GM23338 (cell line): ENCODE measurements around the gene SDR42E1. TPM values are rescaled to one million over a fixed set of nuclear protein-coding genes. Genes with fewer than 3 reads are reported as not detected.

ENCODE experiments used
- ATAC-seq: fragments of 200-7000 bp; cut with Tn5 transposase; 3 replicates; pipeline ENCODE4 v1.9.1; 2020
- DNase-seq: peaks from one replicate; pipeline ENCODE4 v3.0.0-alpha.2; 2015; ENCODE audit warnings: low spot score
- H2AFZ ChIP-seq: fragments of 200-600 bp; sonication (generic); 2 replicates; pipeline ENCODE4 v1.8.0; 2016; ENCODE audit warnings: antibody characterized with exemption, mild to moderate bottlenecking, moderate library complexity
- H3F3A ChIP-seq: fragments of 200-600 bp; sonication (generic); replicated peaks from 2 replicates; pipeline ENCODE4 v1.8.0; 2017; ENCODE audit warnings: antibody characterized with exemption, mixed run types, low read depth
- H3K27ac ChIP-seq: fragments of 200-600 bp; sonication (generic); 2 replicates; pipeline ENCODE4 v1.6.1; 2016; ENCODE audit warnings: low read depth
- H3K27me3 ChIP-seq: fragments of 200-600 bp; sonication (generic); 2 replicates; pipeline ENCODE4 v1.8.0; 2016; ENCODE audit warnings: mild to moderate bottlenecking, mixed run types, moderate library complexity; ENCODE audit not compliant: insufficient read depth
- H3K36me3 ChIP-seq: fragments of 200-600 bp; sonication (generic); 2 replicates; pipeline ENCODE4 v1.8.0; 2016; ENCODE audit warnings: mild to moderate bottlenecking; ENCODE audit not compliant: insufficient read depth
- H3K4me1 ChIP-seq: fragments of 200-600 bp; sonication (generic); 2 replicates; pipeline ENCODE4 v1.8.0; 2016; ENCODE audit warnings: mild to moderate bottlenecking, moderate library complexity; ENCODE audit not compliant: insufficient read depth
- H3K4me2 ChIP-seq: fragments of 200-600 bp; sonication (generic); 2 replicates; pipeline ENCODE4 v1.7.1; 2017; ENCODE audit warnings: mixed run types
- H3K4me3 ChIP-seq: fragments of 200-600 bp; sonication (generic); 2 replicates; pipeline ENCODE4 v1.6.1; 2016; ENCODE audit warnings: mixed run types
- H3K79me2 ChIP-seq: fragments of 200-600 bp; sonication (generic); replicated peaks from 2 replicates; pipeline ENCODE4 v1.8.0; 2017; ENCODE audit warnings: mild to moderate bottlenecking; ENCODE audit not compliant: insufficient read depth
- H3K9me2 ChIP-seq: fragments of 200-600 bp; sonication (generic); 2 replicates; pipeline ENCODE4 v1.8.0; 2017; ENCODE audit not compliant: insufficient read depth
- H4K20me1 ChIP-seq: fragments of 200-600 bp; sonication (generic); replicated peaks from 2 replicates; pipeline ENCODE4 v1.8.0; 2017; ENCODE audit warnings: mild to moderate bottlenecking; ENCODE audit not compliant: insufficient read depth
- H3K27ac Mint-ChIP-seq: 2 replicates; pipeline ENCODE4 v1.8.0; 2020; ENCODE audit warnings: inconsistent platforms, mild to moderate bottlenecking, moderate library complexity, mixed read lengths
- H3K27me3 Mint-ChIP-seq: 3 replicates; pipeline ENCODE4 v1.8.0; 2022; ENCODE audit warnings: low read depth, mild to moderate bottlenecking, moderate library complexity, mixed read lengths, inconsistent platforms; ENCODE audit not compliant: insufficient read depth, poor library complexity
- H3K36me3 Mint-ChIP-seq: 3 replicates; pipeline ENCODE4 v1.8.0; 2021; ENCODE audit warnings: low read depth, mild to moderate bottlenecking, inconsistent platforms, moderate library complexity, mixed read lengths
- H3K4me1 Mint-ChIP-seq: 3 replicates; pipeline ENCODE4 v1.8.0; 2020; ENCODE audit warnings: mild to moderate bottlenecking, inconsistent platforms, mixed read lengths
- H3K4me3 Mint-ChIP-seq: 3 replicates; pipeline ENCODE4 v1.8.0; 2021; ENCODE audit warnings: moderate library complexity, mild to moderate bottlenecking, inconsistent platforms, mixed read lengths
- H3K9me3 Mint-ChIP-seq: 3 replicates; pipeline ENCODE4 v1.8.0; 2020; ENCODE audit warnings: moderate library complexity, mild to moderate bottlenecking, inconsistent platforms, mixed read lengths
- CTCF ChIP-seq, 2 experiments: fragments of 200-600 bp in 1 of 2; sonication (generic) in 1 of 2; conservative IDR thresholded peaks; 2 replicates each; pipeline versions ENCODE4 v1.5.1 to v1.6.1; 2016 to 2017; ENCODE audit warnings: antibody characterized with exemption in 2 of 2, low read depth in 2 of 2, mild to moderate bottlenecking in 2 of 2, moderate library complexity in 1 of 2
- ETS1 ChIP-seq: IDR thresholded peaks from 2 replicates; pipeline ENCODE4 v1.6.1; 2016; ENCODE audit warnings: antibody characterized with exemption
- EZH2 ChIP-seq: fragments of 200-600 bp; sonication (generic); IDR thresholded peaks from one replicate; pipeline ENCODE4 v1.8.0; 2017; ENCODE audit warnings: antibody characterized with exemption, mild to moderate bottlenecking, low read depth; ENCODE audit not compliant: unreplicated experiment
- EZH2phosphoT487 ChIP-seq: fragments of 200-600 bp; sonication (generic); IDR thresholded peaks from one replicate; pipeline ENCODE4 v1.8.1; 2018; ENCODE audit warnings: antibody characterized with exemption; ENCODE audit not compliant: unreplicated experiment
- JUNB ChIP-seq: IDR thresholded peaks from one replicate; pipeline ENCODE4 v1.6.1; 2016; ENCODE audit warnings: antibody characterized with exemption; ENCODE audit not compliant: unreplicated experiment
- NANOG ChIP-seq: IDR thresholded peaks from 2 replicates; pipeline ENCODE4 v1.6.1; 2016; ENCODE audit warnings: antibody characterized with exemption, borderline replicate concordance
- POLR2AphosphoS5 ChIP-seq: IDR thresholded peaks from 2 replicates; pipeline ENCODE4 v1.6.1; 2016; ENCODE audit warnings: antibody characterized with exemption, low read depth
- REST ChIP-seq: IDR thresholded peaks from one replicate; pipeline ENCODE4 v1.6.1; 2018; ENCODE audit warnings: antibody characterized with exemption; ENCODE audit not compliant: unreplicated experiment
- STAT1 ChIP-seq: IDR thresholded peaks from one replicate; pipeline ENCODE4 v1.6.1; 2016; ENCODE audit warnings: antibody characterized with exemption; ENCODE audit not compliant: unreplicated experiment
- ZNF114 ChIP-seq: fragments of 250-450 bp; sonication (Bioruptor Pico); IDR thresholded peaks from 2 replicates; pipeline ENCODE4 v1.5.0; 2020; ENCODE audit warnings: mild to moderate bottlenecking, moderate library complexity
- polyA plus RNA-seq: library from polyadenylated mRNA; unstranded; fragments of >200 nt; fragmentation: Nextera tagmentation; extraction: Ambion mirVana; gene quantifications from 2 replicates; pipeline ENCODE4 v1.2.1, GENCODE V29; 2016
- total RNA-seq: library from RNA; depleted of rRNA; stranded (reverse); fragments of >200 nt; shearing (Covaris generic); gene quantifications from 2 replicates; pipeline ENCODE4 v1.2.3, GENCODE V29; 2014

Gene SDR42E1
- total and polyA plus RNA-seq, 2 experiments from 2014 or later = 0.03 TPM; not detected in 1

- TF ChIP-seq ZNF114 (CRISPR knock-in tag) (no peak), POLR2AphosphoS5 (no peak), STAT1 (no peak), JUNB (no peak), NANOG (no peak), EZH2phosphoT487 (no peak), REST (no peak), CTCF (conservative IDR thresholded peaks at IDR 0.05; ENCODE audit: low read depth in 2 of 2) (no peak), ETS1 (no peak)
Observed at GRCh38 chr16:82055728-82056549, 44.7 kb upstream of the SDR42E1 start (continued).

GRCh38 chr16:82055117-82055516 is 43.8 kb upstream of the SDR42E1 start:
- Histone ChIP-seq H3K4me1 (no peaks in the 10 kb centered on the region), H3K4me2 (no peak overlapping the region), H3K27me3 (no peaks in the 10 kb centered on the region), H3K4me3 (no peak overlapping the region), H3K9me2 (0 out of 2 replicates have a peak, but pooled peaks cover 7% of the 10 kb centered on the region), H4K20me1 (no peaks in the 10 kb centered on the region), H2AFZ (no peak overlapping the region), H3K27ac (no peak overlapping the region), H3K79me2 (no peaks in the 10 kb centered on the region), H3K36me3 (no peaks in the 10 kb centered on the region), H3F3A (no peaks in the 10 kb centered on the region)
- H3K9me3 Mint-ChIP-seq = no peaks in the 10 kb centered on the region; the same call in 2 of the 3 replicates
- no peaks in the 10 kb centered on the region for H3K4me1 Mint-ChIP-seq
- no peak overlapping the region for H3K27ac Mint-ChIP-seq
- peaks cover 3% of the 10 kb centered on the region for H3K27me3 Mint-ChIP-seq
- no peak overlapping the region for H3K4me3 Mint-ChIP-seq
- DNase-seq (no peak), ATAC-seq (no peak)
- no peaks in the 10 kb centered on the region for H3K36me3 Mint-ChIP-seq
- TF ChIP-seq CTCF (conservative IDR thresholded peaks at IDR 0.05; ENCODE audit: low read depth in 2 of 2) (no peak), REST (no peak), ETS1 (no peak), EZH2 (no peak), JUNB (no peak), POLR2AphosphoS5 (no peak), NANOG (no peak)
